GM18861 (cell line): ENCODE data around the gene GABPB2.

Experiments used
- ATAC-seq: cut with Tn5 transposase; IDR thresholded peaks from one replicate; pipeline ENCODE4 v1.9.1; 2021; ENCODE audit not compliant: unreplicated experiment

GABPB2 gene

GRCh38 chr1:151070474-151071276, at the start of gene GABPB2:
Gene GABPB2 (plus strand): TSS chr1:151070761. CDS start chr1:151088190, 17,429 bp downstream.
- peak; percentile 51 for ATAC-seq

DNA sequence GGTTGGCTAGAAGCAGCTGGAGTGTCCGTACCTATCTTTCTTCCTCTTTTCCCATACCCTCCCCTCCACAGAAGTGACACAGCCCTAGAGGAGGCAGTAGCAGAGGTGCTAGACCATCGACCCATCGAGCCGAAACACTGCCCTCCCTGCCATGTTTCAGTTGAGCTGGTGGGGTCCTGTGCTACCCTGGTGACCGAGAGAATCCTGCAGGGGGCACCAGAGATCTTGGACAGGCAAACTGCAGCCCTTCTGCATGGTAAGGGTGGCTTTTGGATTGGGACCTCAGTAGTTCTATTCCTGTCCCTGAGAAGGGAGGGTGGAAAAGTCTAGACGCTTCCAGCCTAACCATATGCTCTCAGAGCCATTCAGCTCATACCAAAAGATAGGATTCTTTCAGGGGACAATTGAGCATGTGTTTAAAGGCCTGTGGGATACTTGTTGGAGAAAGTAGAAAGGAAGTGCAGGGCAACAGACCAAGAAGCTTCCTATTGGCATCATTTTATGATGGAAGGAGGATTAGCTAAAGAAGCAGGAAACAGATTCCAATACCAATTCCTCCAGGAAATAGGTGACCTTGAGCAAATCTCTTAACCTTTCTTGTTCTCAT, 45.9 kb upstream of the GABPB2 start:
- no peak for ATAC-seq

GRCh38 chr1:151026460-151026859, 44.1 kb upstream of the GABPB2 start:
- no peak for ATAC-seq

GRCh38 chr1:151032164-151032563, 38.4 kb upstream of the GABPB2 start:
- no peak for ATAC-seq

GRCh38 chr1:151035167-151035566, 35.4 kb upstream of the GABPB2 start:
- no peak for ATAC-seq

- ATAC-seq = no peak
Observed at GRCh38 chr1:151036356-151036755, 34.2 kb upstream of the GABPB2 start, which contains the start of gene BNIPL. Gene BNIPL (plus strand): TSS chr1:151036586. CDS start chr1:151036726, 140 bp downstream.

DNA sequence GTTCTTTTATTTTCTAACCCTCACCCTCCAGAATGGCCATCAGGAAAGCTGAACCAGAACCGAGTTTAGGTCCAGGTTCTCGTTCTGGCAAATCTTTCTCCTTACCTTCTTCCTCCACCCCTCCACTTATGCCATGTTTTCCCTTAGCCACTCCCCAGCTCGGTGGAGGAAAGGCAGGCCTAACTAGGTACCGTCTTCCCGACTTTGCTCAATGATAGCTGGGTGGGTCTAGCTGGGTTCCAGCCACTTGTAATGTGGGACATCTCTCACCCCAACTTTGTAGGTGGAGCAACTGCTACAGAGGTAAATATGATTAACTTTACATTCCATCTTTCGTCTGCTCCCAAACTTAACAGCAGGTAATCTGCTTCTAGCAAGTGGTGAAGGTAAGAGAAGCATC, 33.5 kb upstream of the GABPB2 start:
- no peak for ATAC-seq

- ATAC-seq = no peak
Observed at GRCh38 chr1:151039521-151039920, 31.0 kb upstream of the GABPB2 start.

GRCh38 chr1:151043163-151043562, 27.4 kb upstream of the GABPB2 start:
- ATAC-seq = no peak

GRCh38 chr1:151047591-151047924, 23.0 kb upstream of the GABPB2 start, which contains the start of gene C1orf56:
Gene C1orf56 (plus strand): TSS chr1:151047751. CDS start chr1:151047848, 97 bp downstream.
- ATAC-seq = no peak

DNA sequence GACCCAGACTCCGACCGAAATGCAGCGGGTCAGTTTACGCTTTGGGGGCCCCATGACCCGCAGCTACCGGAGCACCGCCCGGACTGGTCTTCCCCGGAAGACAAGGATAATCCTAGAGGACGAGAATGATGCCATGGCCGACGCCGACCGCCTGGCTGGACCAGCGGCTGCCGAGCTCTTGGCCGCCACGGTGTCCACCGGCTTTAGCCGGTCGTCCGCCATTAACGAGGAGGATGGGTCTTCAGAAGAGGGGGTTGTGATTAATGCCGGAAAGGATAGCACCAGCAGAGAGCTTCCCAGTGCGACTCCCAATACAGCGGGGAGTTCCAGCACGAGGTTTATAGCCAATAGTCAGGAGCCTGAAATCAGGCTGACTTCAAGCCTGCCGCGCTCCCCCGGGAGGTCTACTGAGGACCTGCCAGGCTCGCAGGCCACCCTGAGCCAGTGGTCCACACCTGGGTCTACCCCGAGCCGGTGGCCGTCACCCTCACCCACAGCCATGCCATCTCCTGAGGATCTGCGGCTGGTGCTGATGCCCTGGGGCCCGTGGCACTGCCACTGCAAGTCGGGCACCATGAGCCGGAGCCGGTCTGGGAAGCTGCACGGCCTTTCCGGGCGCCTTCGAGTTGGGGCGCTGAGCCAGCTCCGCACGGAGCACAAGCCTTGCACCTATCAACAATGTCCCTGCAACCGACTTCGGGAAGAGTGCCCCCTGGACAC, 22.5 kb upstream of the GABPB2 start:
- ATAC-seq = peak; percentile 39

DNA sequence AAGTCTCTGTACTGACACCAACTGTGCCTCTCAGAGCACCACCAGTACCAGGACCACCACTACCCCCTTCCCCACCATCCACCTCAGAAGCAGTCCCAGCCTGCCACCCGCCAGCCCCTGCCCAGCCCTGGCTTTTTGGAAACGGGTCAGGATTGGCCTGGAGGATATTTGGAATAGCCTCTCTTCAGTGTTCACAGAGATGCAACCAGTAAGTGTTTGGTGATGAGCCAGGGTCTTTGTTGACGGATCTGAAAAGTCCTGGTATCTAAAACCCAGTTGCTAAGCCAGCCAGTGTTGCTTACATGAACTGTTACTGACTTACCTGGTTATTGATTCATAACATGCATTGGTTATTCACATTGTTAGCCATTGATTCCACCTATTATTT, 21.9 kb upstream of the GABPB2 start:
- no peak for ATAC-seq

DNA sequence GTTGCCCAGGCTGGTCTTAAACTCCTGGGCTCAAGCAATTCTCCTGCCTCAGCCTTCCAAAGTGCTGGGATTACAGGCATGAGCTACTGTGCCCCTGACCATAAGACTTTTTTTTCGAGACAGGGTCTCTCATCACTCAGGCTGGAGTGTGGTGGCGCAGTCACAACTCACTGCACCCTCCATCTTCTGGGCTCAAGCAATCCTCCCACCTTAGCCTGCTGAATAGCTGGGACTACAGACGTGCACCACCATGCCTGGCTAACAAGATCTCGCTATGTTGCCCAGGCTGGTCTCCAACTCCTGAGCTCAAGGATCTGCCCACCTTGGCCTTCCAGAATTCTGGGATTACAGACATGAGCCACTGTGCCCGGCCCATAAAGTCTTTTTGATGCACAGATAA, 21.1 kb upstream of the GABPB2 start:
- ATAC-seq = no peak

DNA sequence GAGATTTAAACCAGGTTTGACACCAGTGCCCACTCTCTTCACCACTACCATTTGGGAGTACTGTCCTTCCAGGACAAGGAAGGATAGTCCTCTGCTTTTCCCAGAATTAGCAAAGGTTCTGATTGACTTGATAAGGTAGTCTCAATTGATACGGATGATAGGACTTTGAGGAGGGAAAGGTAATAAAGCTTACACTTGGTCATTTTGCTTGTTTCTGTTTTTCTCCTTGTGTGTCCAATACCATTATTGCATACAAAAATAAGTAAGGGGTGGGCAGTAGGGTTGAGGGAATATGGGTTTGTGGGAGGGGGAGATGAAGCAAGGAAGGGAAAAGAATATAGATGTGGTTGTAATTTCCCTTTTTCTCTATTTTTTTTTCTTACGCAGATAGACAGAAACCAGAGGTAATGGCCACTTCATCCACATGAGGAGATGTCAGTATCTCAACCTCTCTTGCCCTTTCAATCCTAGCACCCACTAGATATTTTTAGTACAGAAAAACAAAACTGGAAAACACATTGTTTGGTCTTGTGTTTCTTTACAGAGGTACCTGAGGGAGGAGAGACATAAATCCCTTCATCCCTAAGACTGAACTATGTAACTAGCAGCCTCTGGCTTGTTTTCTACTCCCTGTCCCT, 20.4 kb upstream of the GABPB2 start:
- no peak for ATAC-seq

GRCh38 chr1:151051356-151052009, 19.1 kb upstream of the GABPB2 start:
- no peak for ATAC-seq

GRCh38 chr1:151054971-151055547, 15.5 kb upstream of the GABPB2 start:
- no peak for ATAC-seq

GRCh38 chr1:151055581-151055980, 15.0 kb upstream of the GABPB2 start:
- no peak for ATAC-seq

- ATAC-seq = no peak
Observed at GRCh38 chr1:151056149-151056548, 14.4 kb upstream of the GABPB2 start.

DNA sequence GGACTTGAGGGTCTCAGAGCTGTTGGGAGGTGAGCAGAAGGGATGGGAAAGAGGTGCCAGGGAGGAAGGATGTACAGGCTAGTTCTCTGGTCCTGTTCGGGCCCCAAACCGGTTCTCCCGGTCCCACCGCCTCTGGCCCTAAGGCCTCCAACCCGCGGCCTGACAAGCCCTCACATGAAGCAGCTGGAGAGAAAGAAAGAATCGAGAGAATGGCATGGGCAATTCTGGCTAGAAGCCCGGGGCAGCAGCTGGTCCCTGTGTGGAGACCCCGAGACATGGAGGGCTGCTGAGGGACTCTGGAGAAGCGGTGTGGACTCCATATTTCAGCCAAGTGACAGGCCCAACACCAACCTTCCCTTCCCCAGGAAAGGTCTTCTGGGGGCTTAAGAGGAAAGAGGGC, 11.9 kb upstream of the GABPB2 start:
- no peak for ATAC-seq
